ENCODE measurements around the gene CD6.

GRCh38 chr11:60973699-60974098, 2.2 kb downstream of the CD6 start:
- TF ChIP-seq NFRKB (IDR thresholded peaks at IDR 0.05) (no peak), FOXM1 (IDR thresholded peaks at IDR 0.05; ENCODE audit: borderline replicate concordance) (no peak), HDGF (IDR thresholded peaks at IDR 0.05; ENCODE audit: borderline replicate concordance) (no peak), SP1 (IDR thresholded peaks at IDR 0.05) (no peak), TARDBP (IDR thresholded peaks at IDR 0.05) (no peak), SUZ12 (IDR thresholded peaks at IDR 0.05) (no peak), ELF4 (IDR thresholded peaks at IDR 0.05) (no peak), FOXA1 (IDR thresholded peaks at IDR 0.05) (no peak)
